Retinal pigment epithelial cell (primary cell): ENCODE results near the gene GABRB2.
"Not testable (repeated sequence)": the region's sequence is repeated elsewhere in the genome, so short reads cannot be mapped to it uniquely, and the experiment has no call there.

Experiments
- DNase-seq: peaks from one replicate; pipeline ENCODE4 v3.0.0-alpha.2; 2010; ENCODE audit warnings: low read depth
- H3K4me3 ChIP-seq: 2 replicates; pipeline ENCODE4 v1.5.1; 2011; ENCODE audit warnings: mild to moderate bottlenecking, low read length, control low read depth, moderate library complexity
- CTCF ChIP-seq: conservative IDR thresholded peaks from 2 replicates; pipeline ENCODE4 v1.5.1; 2011; ENCODE audit warnings: low read depth, low read length, control low read depth, inconsistent platforms

Gene GABRB2

GRCh38 chr5:161539016-161539415 is 7.5 kb downstream of the GABRB2 start:
- no peak for DNase-seq
- TF ChIP-seq CTCF = no peak
- no peak overlapping the region for H3K4me3 ChIP-seq

- DNase-seq = no peak
- peak; percentile 25 for TF ChIP-seq CTCF
These were observed 10.8 kb downstream of the GABRB2 start for GRCh38 chr5:161535762-161536161.

GRCh38 chr5:161530700-161531099 is 15.8 kb downstream of the GABRB2 start:
- no peak overlapping the region for H3K4me3 ChIP-seq
- no peak for TF ChIP-seq CTCF
- no peak for DNase-seq

More at GRCh38 chr5:161535762-161536161, 10.8 kb downstream of the GABRB2 start:
- no peak overlapping the region for H3K4me3 ChIP-seq

DNA sequence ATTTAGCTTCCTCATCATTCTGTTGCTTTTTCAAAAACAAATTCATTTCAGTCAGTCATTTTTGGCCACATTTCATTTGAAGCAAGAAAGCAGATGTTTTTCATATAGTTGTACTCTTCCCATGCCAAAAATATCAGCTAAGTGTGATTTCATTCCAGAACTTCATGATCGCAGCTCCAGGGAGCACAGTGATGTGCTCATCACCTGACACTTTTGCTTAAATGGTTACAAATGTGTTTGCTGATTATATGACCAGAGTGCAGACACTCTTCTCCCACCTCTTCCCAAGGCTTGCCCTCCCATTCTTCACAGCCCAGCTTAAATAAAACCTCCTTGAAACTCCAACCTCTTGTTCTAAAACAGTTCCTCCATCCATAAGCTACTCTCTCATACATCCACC is 32.6 kb downstream of the GABRB2 start:
- H3K4me3 ChIP-seq = no peak overlapping the region
- TF ChIP-seq CTCF = no peak
- no peak for DNase-seq

GRCh38 chr5:161507591-161507990 is 38.9 kb downstream of the GABRB2 start:
- H3K4me3 ChIP-seq = no peak overlapping the region
- TF ChIP-seq CTCF = no peak
- no peak for DNase-seq

DNA sequence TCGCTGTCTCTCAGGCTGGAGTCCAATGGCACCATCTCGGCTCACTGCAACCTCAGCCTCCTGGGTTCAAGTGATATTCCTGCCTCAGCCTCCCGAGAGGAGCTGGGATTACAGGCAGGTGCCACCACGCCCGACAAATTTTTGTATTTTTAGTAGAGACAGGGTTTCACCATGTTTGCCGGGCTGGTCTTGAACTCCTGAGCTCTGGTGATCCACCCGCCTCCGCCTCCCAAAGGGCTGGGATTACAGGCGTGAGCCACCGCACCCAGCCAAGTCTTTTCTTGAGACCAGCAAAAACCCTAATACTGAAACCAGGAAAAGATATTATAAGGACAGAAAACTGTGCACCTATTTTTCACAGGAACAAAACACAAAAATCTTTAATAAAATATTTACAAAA is 41.4 kb downstream of the GABRB2 start:
- not testable (repeated sequence) for H3K4me3 ChIP-seq, DNase-seq

DNA sequence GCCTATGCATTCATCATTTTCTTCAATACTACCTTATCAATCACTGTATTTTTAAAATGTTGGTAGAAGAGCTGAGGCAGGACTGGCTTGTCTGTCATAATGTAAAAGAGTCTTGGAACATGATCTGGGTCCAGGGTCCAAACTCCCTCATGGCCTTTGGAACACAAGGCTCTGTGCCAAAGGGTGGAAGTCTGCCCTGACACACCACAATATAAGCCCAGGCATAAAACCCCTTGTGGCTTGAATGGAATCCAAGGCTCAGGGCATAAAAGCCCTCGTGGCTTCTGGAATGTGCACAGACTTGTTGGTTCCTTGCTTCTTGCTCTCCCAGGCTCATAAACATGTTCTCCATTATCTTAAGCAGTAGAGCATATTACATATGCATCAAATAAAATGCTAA is 48.0 kb downstream of the GABRB2 start:
- no peak for TF ChIP-seq CTCF
- H3K4me3 ChIP-seq = no peak overlapping the region
- no peak for DNase-seq

GRCh38 chr5:161483721-161484120 is 62.8 kb downstream of the GABRB2 start:
- DNase-seq = no peak
- H3K4me3 ChIP-seq = no peak overlapping the region
- no peak for TF ChIP-seq CTCF
